ENCODE results near the gene BRD1.

GRCh38 chr22:49783036-49783746 is 44.5 kb downstream of the BRD1 start:
- TF ChIP-seq CTCF (IDR thresholded peaks at IDR 0.05; ENCODE audit: low read depth, low read length, poor library complexity, severe bottlenecking) (no peak), EZH2phosphoT487 (IDR thresholded peaks at IDR 0.05; ENCODE audit: borderline replicate concordance, low read length) (no peak)

Measured in DOHH2 (cell line).